Measurements from ENCODE around the gene MAN2A2.

Gene MAN2A2

GRCh38 chr15:90970274-90970673 lies 67.2 kb downstream of the MAN2A2 start:
- DNase-seq: no peak

- DNase-seq: no peak
Measured at GRCh38 chr15:90972133-90972532, 69.0 kb downstream of the MAN2A2 start.
